ENCODE data around the gene TIGD1.

The TIGD1 gene

DNA sequence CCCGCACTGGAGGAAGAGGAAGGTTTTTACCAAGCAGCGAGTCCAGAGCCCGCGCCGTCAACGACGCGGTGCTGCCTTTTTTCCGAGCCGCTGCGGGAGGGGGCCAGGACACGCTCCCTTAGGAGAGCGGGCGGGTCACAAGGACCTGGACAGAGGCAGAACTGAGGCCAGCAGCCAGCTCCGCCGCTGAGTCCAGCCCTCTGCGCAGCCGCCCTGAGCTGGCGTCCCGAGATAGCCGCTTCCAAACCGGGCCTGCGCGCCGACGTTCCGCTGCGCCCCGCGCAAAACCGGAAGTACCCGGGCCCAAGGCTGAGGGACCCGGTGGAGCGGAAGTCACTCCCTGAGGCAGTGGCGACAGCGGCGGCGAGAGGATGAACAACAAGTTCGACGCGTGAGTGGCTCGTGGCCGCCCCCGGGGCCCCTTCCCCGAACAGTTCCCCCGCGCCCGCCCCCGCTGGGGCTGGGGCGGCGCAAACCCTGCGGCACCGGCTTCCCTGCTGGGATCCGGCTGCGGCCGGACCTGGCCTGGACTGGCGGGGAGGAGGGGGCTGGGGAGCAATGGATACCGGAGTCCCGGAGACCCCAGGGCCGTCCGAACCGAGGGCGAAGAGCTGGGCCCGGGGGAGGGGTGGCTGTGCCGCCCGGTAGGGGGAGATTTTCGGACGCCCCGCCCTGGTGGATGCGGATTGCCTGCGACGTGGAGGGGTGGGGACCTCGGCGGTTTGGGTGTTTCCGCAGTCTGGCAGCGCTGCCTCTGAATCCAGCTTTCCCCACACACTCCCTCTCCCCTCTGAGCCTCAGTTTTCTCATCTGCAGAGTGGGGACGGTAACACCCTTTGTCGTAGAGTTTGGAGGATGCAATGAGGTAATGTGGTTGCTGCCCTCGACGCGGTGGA is at the start of gene TIGD1, which contains the start of gene EIF4E2:
TIGD1 (minus strand) TSS at position 204 of the 896 bp plus-strand sequence. CDS start 675 bp downstream, outside the sequence.
EIF4E2 (plus strand) TSS at position 336 of the 896 bp plus-strand sequence; CDS start at position 372, 36 bp downstream.
- no peak for TF ChIP-seq Cebpa-rat (IDR thresholded peaks at IDR 0.05)
- Histone ChIP-seq H3K36me3 (peaks cover 72% of the 10 kb centered on the region), H3K4me2 (peak within 1 kb of the TSS; percentile 93), H3K27ac (peak within 1 kb of the TSS; percentile 95), H3K9ac (peak within 1 kb of the TSS; percentile 99), H3K9me3 (peaks cover 22% of the 10 kb centered on the region), H4K20me1 (peaks cover 64% of the 10 kb centered on the region), H3K4me1 (peaks cover 40% of the 10 kb centered on the region), H3K4me3 (peak within 1 kb of the TSS; percentile 89), H3K27me3 (no peaks in the 10 kb centered on the region)

DNA sequence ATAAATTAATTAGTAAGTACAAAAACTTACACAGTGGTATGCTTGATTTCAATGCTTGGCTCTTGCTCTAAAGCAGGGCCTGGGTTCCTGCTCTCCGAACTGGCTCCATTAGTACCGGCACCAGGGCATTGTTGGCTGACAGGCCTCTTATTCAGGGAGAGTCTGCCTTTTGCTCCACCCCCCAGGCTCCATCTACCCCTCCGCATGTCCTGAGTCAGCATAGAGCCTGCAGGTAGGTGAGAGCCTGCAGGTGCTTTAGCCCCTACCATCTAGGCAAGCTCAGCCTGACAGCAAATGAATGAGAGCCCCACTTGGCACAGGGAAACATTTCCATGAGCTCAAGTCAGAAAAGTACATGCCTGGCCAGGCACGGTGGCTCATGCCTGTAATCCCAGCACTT is 47.9 kb upstream of the TIGD1 start:
- H3K4me3 ChIP-seq: no peak overlapping the region
- no peak overlapping the region for H3K27ac ChIP-seq
- no peak for TF ChIP-seq Cebpa-rat (IDR thresholded peaks at IDR 0.05)
- no peaks in the 10 kb centered on the region for H3K36me3 ChIP-seq
- H3K27me3 ChIP-seq: no peaks in the 10 kb centered on the region
- no peaks in the 10 kb centered on the region for H4K20me1 ChIP-seq
- H3K9me3 ChIP-seq: no peaks in the 10 kb centered on the region
- no peak overlapping the region for H3K9ac ChIP-seq
- H3K4me1 ChIP-seq: no peaks in the 10 kb centered on the region
- no peak overlapping the region for H3K4me2 ChIP-seq

DNA sequence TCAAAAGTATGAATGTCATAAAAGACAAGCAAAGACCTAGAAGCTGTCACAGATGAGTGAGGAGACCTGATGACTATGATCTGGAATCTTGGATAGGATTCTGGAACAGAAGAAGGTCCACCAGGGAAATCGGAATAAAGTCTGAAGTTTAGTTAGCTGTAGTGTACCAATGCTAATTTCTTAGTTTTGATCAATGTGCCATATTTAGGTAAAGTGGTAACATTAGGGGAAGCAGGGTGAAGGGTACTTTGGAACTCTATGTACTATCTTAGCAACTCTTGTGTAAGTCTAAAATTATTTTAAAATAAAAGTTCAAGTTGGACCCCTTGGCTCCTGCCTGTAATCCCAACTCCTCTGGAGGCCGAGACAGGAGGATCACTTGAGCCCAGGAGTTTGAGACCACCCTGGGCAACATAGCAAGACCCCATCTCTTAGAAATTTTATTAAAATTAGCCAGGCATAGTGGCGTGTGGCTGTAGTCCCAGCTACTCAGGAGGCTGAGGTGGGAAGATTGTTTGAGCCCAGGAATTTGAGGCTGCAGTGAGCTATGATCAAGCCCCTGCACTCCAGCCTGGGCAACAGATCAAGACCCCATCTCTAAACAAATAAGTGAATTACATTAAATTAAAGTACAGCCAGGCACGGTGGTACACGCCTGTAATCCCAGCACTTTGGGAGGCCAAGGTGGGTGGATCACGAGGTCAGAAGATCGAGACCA is 47.2 kb upstream of the TIGD1 start:
- H3K36me3 ChIP-seq: no peaks in the 10 kb centered on the region
- no peaks in the 10 kb centered on the region for H3K4me1 ChIP-seq
- no peak overlapping the region for H3K4me3 ChIP-seq
- H3K9ac ChIP-seq: no peak overlapping the region
- TF ChIP-seq Cebpa-rat (IDR thresholded peaks at IDR 0.05): no peak
- no peak overlapping the region for H3K27ac ChIP-seq
- H3K9me3 ChIP-seq: no peaks in the 10 kb centered on the region
- no peaks in the 10 kb centered on the region for H3K27me3 ChIP-seq
- H3K4me2 ChIP-seq: no peak overlapping the region
- H4K20me1 ChIP-seq: no peaks in the 10 kb centered on the region

DNA sequence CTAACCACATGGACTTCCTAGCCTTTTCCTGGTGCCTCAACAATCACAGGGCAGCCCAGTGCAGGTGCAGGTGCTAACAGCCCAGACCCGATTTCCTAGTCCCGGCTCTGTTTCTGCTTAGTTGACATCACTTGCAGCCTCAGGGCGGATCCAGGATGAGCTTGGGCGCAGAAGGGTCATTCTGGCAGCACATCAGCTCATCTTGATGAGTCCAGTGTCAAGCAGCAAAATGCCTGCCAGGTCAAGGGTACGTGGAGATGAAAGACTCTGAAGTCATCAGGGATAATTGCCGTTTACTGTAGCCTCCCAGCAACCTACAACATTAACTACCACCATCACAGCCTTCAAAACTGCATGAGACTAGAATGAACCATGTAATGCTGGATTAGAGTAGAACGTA is 43.6 kb upstream of the TIGD1 start:
- Histone ChIP-seq H3K27ac (no peak overlapping the region), H3K4me2 (no peak overlapping the region), H3K9me3 (no peaks in the 10 kb centered on the region), H4K20me1 (no peaks in the 10 kb centered on the region), H3K27me3 (no peaks in the 10 kb centered on the region), H3K36me3 (no peaks in the 10 kb centered on the region), H3K4me1 (no peaks in the 10 kb centered on the region), H3K9ac (no peak overlapping the region), H3K4me3 (no peak overlapping the region)
- no peak for TF ChIP-seq Cebpa-rat (IDR thresholded peaks at IDR 0.05)

DNA sequence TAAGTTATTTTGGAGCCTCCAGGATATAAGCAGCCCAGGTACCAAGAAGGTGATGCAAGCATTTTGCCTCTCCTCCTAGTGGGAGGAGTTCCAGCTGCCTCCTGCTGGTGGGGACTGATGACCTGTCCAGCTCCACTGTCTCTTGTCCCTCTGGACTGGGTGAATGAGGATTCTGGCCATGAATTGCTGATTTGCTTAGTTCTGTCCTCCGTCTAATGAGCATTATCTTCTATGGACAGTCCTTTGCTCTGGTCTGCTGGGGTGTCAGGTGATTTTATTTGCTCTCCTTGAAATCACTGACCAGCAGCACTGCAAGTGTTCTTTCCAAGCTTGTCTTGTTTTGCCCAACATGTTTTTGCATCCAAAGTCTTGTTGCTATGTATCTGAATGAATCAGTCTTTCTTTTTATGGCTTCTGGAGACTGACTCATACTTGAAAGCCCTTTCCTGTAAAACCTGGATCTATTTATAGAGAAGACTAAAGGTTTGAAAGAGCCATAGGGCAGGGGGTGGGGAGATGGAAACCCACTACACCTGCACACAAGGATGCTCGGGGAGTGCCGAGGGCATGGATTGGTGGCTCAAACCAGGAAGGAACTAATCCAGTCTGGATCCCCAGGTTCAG is 42.5 kb upstream of the TIGD1 start:
- no peak overlapping the region for H3K4me2 ChIP-seq
- H3K36me3 ChIP-seq: no peaks in the 10 kb centered on the region
- H4K20me1 ChIP-seq: no peaks in the 10 kb centered on the region
- H3K4me1 ChIP-seq: no peaks in the 10 kb centered on the region
- no peak overlapping the region for H3K27ac ChIP-seq
- no peak overlapping the region for H3K4me3 ChIP-seq
- H3K9ac ChIP-seq: no peak overlapping the region
- no peaks in the 10 kb centered on the region for H3K27me3 ChIP-seq
- no peaks in the 10 kb centered on the region for H3K9me3 ChIP-seq
- TF ChIP-seq Cebpa-rat (IDR thresholded peaks at IDR 0.05): no peak

DNA sequence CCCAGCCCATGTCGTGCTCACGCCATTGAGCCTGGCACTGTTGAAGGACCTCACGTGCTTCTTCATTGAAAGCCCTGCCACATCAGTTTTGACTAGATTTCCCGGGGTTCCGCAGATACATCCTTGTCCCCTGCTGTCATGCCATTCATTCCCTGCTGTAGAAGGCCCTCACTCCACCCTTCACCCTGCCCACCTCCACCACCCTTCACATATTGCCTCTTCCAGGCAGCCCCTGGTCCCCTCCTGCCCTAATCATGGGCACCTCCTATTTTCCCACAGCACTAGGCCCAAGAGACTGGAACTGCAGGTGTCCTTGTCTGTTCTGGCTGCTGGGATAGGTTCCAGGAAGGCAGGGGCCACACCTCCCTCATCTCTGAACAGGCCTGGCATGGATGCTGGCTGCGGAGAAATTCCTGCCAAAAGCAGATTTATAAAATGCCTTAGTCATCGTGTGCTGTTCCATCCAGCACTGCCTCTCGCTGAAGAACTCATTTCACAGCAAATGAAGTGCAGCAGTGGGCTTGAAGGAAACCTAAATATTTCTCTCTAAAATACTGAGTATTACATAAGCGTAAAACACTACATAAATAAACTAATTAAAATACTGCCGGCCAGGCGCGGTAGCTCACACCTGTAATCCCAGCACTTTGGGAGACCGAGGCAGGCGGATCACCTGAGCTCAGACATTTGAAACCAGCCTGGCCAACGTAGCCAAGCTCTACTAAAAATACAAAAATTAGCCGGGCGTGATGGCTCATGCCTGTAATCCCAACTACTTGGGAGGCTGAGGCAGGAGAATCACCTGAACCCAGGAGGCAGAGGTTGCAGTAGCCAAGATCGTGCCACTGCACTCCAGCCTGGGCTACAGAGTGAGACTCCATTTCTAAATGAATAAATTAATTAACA is 38.6 kb upstream of the TIGD1 start:
- H3K4me3 ChIP-seq: no peak overlapping the region
- H3K4me1 ChIP-seq: no peaks in the 10 kb centered on the region
- H4K20me1 ChIP-seq: no peaks in the 10 kb centered on the region
- no peaks in the 10 kb centered on the region for H3K27me3 ChIP-seq
- H3K36me3 ChIP-seq: peaks cover 15% of the 10 kb centered on the region; the same call in 1 of the 2 replicates
- H3K9ac ChIP-seq: no peak overlapping the region
- no peak for TF ChIP-seq Cebpa-rat (IDR thresholded peaks at IDR 0.05)
- no peak overlapping the region for H3K27ac ChIP-seq
- H3K4me2 ChIP-seq: no peak overlapping the region
- H3K9me3 ChIP-seq: no peaks in the 10 kb centered on the region

DNA sequence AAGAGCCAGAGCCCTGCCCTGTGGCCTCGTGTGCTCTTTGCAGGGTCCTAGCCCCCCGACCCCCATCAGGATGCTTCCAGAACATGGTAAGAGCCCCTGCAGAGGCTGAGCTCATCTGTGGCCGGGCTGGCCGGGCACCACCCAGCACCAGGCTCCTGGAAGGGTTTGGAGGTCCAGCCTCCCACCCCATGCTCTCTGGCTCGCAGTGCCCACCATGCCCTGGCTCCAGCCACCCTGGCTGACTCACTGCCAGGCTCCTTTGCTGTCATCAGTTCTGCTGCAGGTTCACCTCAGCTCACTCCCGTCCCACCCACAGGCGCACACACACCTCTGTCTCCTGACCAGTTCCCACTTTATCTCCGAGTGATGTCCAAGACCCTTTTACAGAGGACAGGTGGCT is 37.7 kb upstream of the TIGD1 start:
- H3K4me2 ChIP-seq: no peak overlapping the region
- H3K9me3 ChIP-seq: no peaks in the 10 kb centered on the region
- H4K20me1 ChIP-seq: no peaks in the 10 kb centered on the region
- H3K4me1 ChIP-seq: no peaks in the 10 kb centered on the region
- H3K36me3 ChIP-seq: peaks cover 24% of the 10 kb centered on the region
- H3K27me3 ChIP-seq: no peaks in the 10 kb centered on the region
- no peak overlapping the region for H3K27ac ChIP-seq
- H3K9ac ChIP-seq: no peak overlapping the region
- no peak overlapping the region for H3K4me3 ChIP-seq
- TF ChIP-seq Cebpa-rat (IDR thresholded peaks at IDR 0.05): no peak

DNA sequence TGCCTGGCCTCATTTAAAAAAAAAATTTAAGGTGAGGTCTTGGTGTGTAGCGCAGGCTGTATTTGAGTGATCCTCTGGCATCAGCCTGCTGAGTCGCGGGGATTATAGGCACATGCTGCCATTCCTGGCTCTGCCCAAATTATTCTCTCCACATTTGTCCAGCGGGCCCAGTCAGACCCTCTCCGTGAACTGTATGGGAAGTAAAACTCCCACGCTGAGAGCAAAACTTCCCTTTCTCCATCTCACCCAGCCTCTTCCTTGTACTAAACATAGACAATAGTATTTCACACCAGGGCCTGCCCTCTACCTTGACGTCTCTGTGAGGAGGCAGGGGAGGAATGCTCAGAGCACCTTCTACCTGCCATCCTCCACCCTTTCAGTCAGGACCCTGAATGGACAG is 37.2 kb upstream of the TIGD1 start:
- H3K27me3 ChIP-seq: no peaks in the 10 kb centered on the region
- H3K9ac ChIP-seq: no peak overlapping the region
- H3K9me3 ChIP-seq: no peaks in the 10 kb centered on the region
- no peak overlapping the region for H3K4me2 ChIP-seq
- no peaks in the 10 kb centered on the region for H4K20me1 ChIP-seq
- H3K4me1 ChIP-seq: no peaks in the 10 kb centered on the region
- H3K36me3 ChIP-seq: peaks cover 29% of the 10 kb centered on the region
- H3K27ac ChIP-seq: no peak overlapping the region
- no peak for TF ChIP-seq Cebpa-rat (IDR thresholded peaks at IDR 0.05)
- H3K4me3 ChIP-seq: no peak overlapping the region

DNA sequence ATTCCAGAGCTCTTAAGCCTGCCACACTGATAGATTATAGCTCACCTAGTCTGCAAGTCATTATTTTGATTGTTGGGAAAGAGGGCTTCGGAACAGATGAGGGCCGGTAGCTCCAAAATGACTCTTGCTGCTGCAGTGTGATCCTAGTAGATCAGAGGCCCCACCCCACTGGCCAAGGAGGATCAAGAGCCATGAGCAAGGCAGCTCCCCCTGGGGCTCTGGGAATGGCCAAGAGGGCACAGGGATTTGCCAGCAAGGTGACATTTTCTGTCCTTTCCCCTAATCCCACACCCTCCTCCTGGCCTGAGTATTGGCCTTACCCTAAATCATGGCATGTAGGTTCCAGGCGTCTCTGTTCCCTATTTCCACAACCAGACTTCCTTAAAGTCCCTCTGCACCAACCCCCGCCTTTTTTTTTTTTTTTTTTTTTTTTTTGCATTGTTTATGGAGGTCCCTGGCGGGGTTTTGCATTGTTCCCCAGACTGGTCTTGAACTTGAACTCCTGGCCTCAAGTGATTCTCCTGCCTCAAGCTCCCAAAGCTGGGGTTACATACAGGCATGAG is 36.7 kb upstream of the TIGD1 start:
- Histone ChIP-seq H3K27me3 (no peaks in the 10 kb centered on the region), H3K9me3 (no peaks in the 10 kb centered on the region), H3K36me3 (peaks cover 34% of the 10 kb centered on the region), H3K27ac (no peak overlapping the region), H3K4me1 (no peaks in the 10 kb centered on the region), H3K9ac (no peak overlapping the region), H4K20me1 (no peaks in the 10 kb centered on the region), H3K4me3 (no peak overlapping the region), H3K4me2 (no peak overlapping the region)
- TF ChIP-seq Cebpa-rat (IDR thresholded peaks at IDR 0.05): no peak
